ENCODE results near the gene C10orf67.

DNA sequence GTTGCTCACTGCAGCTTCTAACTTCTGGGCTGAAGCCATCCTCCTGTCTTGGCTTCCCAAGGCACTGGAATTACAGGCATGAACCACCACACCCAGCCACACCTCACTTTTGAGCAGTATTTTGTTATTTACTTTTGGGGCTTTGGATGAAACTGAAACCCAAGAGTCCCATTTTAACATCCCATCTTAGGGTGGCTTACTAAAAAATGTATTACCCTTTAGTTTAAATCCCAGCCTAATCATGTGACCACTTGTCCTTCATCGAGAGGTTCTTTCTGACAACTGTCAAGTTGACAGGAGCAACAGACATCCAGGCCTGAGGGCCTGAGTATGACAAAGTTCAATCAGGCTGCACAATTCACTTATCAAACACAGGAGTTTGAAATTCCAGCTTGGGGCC lies 33.6 kb downstream of the C10orf67 start:
- TF ChIP-seq, protein P1, sequence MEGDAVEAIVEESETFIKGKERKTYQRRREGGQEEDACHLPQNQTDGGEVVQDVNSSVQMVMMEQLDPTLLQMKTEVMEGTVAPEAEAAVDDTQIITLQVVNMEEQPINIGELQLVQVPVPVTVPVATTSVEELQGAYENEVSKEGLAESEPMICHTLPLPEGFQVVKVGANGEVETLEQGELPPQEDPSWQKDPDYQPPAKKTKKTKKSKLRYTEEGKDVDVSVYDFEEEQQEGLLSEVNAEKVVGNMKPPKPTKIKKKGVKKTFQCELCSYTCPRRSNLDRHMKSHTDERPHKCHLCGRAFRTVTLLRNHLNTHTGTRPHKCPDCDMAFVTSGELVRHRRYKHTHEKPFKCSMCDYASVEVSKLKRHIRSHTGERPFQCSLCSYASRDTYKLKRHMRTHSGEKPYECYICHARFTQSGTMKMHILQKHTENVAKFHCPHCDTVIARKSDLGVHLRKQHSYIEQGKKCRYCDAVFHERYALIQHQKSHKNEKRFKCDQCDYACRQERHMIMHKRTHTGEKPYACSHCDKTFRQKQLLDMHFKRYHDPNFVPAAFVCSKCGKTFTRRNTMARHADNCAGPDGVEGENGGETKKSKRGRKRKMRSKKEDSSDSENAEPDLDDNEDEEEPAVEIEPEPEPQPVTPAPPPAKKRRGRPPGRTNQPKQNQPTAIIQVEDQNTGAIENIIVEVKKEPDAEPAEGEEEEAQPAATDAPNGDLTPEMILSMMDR (IDR thresholded peaks at IDR 0.05; ENCODE audit: control extremely low read depth in 1 of 3, insufficient read depth in 1 of 3, low read depth in 1 of 3, low read length in 3 of 3): no peak
- TF ChIP-seq YY1 (IDR thresholded peaks at IDR 0.05; ENCODE audit: low read depth, low read length) (no peak), POLR2AphosphoS5 (IDR thresholded peaks at IDR 0.05; ENCODE audit: low read depth, low read length) (no peak), SP2 (IDR thresholded peaks at IDR 0.05; ENCODE audit: low read length) (no peak), POU5F1 (IDR thresholded peaks at IDR 0.05; ENCODE audit: low read depth, low read length) (no peak), RNF2 (IDR thresholded peaks at IDR 0.05; ENCODE audit: borderline replicate concordance, low read depth, low read length, missing control alignments, poor library complexity, severe bottlenecking) (no peak), EZH2 (IDR thresholded peaks at IDR 0.05; ENCODE audit: low read depth, low read length, severe bottlenecking) (no peak), CEBPB (IDR thresholded peaks at IDR 0.05; ENCODE audit: low read depth, low read length) (no peak), RAD21 (IDR thresholded peaks at IDR 0.05 in 1 of 2, conservative IDR thresholded peaks at IDR 0.05 in 1 of 2; ENCODE audit: low read depth in 2 of 2, low read length in 2 of 2) (no peak), TEAD4 (IDR thresholded peaks at IDR 0.05; ENCODE audit: low read depth, low read length) (no peak)
- TF ChIP-seq, protein P2, sequence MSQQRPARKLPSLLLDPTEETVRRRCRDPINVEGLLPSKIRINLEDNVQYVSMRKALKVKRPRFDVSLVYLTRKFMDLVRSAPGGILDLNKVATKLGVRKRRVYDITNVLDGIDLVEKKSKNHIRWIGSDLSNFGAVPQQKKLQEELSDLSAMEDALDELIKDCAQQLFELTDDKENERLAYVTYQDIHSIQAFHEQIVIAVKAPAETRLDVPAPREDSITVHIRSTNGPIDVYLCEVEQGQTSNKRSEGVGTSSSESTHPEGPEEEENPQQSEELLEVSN (IDR thresholded peaks at IDR 0.05): no peak

Measured in H1 (cell line).